H9 (cell line): ENCODE results near the gene OARD1. TPM values are rescaled to one million over a fixed set of nuclear protein-coding genes. Genes with fewer than 3 reads are reported as not detected.

Source experiments
- DNase-seq: peaks from one replicate; pipeline ENCODE4 v3.0.0-alpha.2; 2017
- H2AFZ ChIP-seq: one replicate; pipeline ENCODE4 v1.6.1; 2013; ENCODE audit warnings: mild to moderate bottlenecking, low read length, control low read depth, moderate library complexity
- H2AK5ac ChIP-seq: 2 replicates; pipeline ENCODE4 v1.6.1; 2013; ENCODE audit warnings: low read length, control low read depth, mixed read lengths; ENCODE audit not compliant: insufficient read length
- H2BK120ac ChIP-seq: one replicate; pipeline ENCODE4 v1.6.1; 2013; ENCODE audit warnings: low read depth, mild to moderate bottlenecking, low read length, control low read depth, inconsistent platforms; ENCODE audit not compliant: poor library complexity, severe bottlenecking
- H2BK12ac ChIP-seq: 2 replicates; pipeline ENCODE4 v1.6.1; 2013; ENCODE audit warnings: low read length, control low read depth, mixed read lengths, low read depth; ENCODE audit not compliant: insufficient read length
- H2BK15ac ChIP-seq: 2 replicates; pipeline ENCODE4 v1.6.1; 2013; ENCODE audit warnings: low read depth, low read length, control low read depth
- H2BK20ac ChIP-seq: one replicate; pipeline ENCODE4 v1.6.1; 2013; ENCODE audit warnings: low read depth, mild to moderate bottlenecking, low read length, control low read depth, inconsistent platforms; ENCODE audit not compliant: poor library complexity, severe bottlenecking
- H2BK5ac ChIP-seq: 2 replicates; pipeline ENCODE4 v1.6.1; 2013; ENCODE audit warnings: low read length, control low read depth, mixed read lengths; ENCODE audit not compliant: insufficient read length
- H3K14ac ChIP-seq: 2 replicates; pipeline ENCODE4 v1.6.1; 2013; ENCODE audit warnings: low read length, control low read depth; ENCODE audit not compliant: insufficient read depth
- H3K18ac ChIP-seq: 2 replicates; pipeline ENCODE4 v1.6.1; 2013; ENCODE audit warnings: low read depth, mild to moderate bottlenecking, mixed read lengths, low read length, control low read depth; ENCODE audit not compliant: insufficient read length
- H3K23ac ChIP-seq: 2 replicates; pipeline ENCODE4 v1.6.1; 2013; ENCODE audit warnings: low read length, control low read depth, mixed read lengths, low read depth; ENCODE audit not compliant: insufficient read length
- H3K23me2 ChIP-seq: 2 replicates; pipeline ENCODE4 v1.6.1; 2013; ENCODE audit warnings: low read depth, mild to moderate bottlenecking, mixed read lengths, low read length, control low read depth; ENCODE audit not compliant: insufficient read length, poor library complexity, severe bottlenecking
- H3K27ac ChIP-seq: 2 replicates; pipeline ENCODE4 v1.5.1; 2013; ENCODE audit warnings: low read length, control low read depth, mixed read lengths, low read depth; ENCODE audit not compliant: insufficient read length
- H3K27me3 ChIP-seq: 2 replicates; pipeline ENCODE4 v1.6.1; 2013; ENCODE audit warnings: low read length, control low read depth, inconsistent platforms; ENCODE audit not compliant: insufficient read depth
- H3K4ac ChIP-seq: 2 replicates; pipeline ENCODE4 v1.6.1; 2013; ENCODE audit warnings: low read depth, mild to moderate bottlenecking, control low read depth, inconsistent platforms, low read length, moderate library complexity
- H3K4me1 ChIP-seq: 2 replicates; pipeline ENCODE4 v1.6.1; 2013; ENCODE audit warnings: low read length, control low read depth, inconsistent platforms; ENCODE audit not compliant: insufficient read depth
- H3K4me2 ChIP-seq: 2 replicates; pipeline ENCODE4 v1.6.1; 2013; ENCODE audit warnings: low read length, control low read depth, mixed read lengths; ENCODE audit not compliant: insufficient read length, insufficient read depth
- H3K56ac ChIP-seq: 2 replicates; pipeline ENCODE4 v1.6.1; 2013; ENCODE audit warnings: low read depth, mild to moderate bottlenecking, mixed read lengths, low read length, control low read depth; ENCODE audit not compliant: insufficient read length
- H3K79me1 ChIP-seq: 2 replicates; pipeline ENCODE4 v1.6.1; 2013; ENCODE audit warnings: low read depth, mild to moderate bottlenecking, moderate library complexity, low read length, control low read depth, inconsistent platforms; ENCODE audit not compliant: insufficient read depth, poor library complexity, severe bottlenecking
- H3K79me2 ChIP-seq: 2 replicates; pipeline ENCODE4 v1.6.1; 2013; ENCODE audit warnings: low read length, control low read depth, inconsistent platforms; ENCODE audit not compliant: insufficient read depth
- H3K9ac ChIP-seq: 2 replicates; pipeline ENCODE4 v1.6.1; 2013; ENCODE audit warnings: low read length, control low read depth, mixed read lengths; ENCODE audit not compliant: insufficient read length; ENCODE audit errors: extremely low read depth
- H3K9me3 ChIP-seq: one replicate; pipeline ENCODE4 v1.6.1; 2013; ENCODE audit warnings: low read depth, low read length, inconsistent platforms; ENCODE audit not compliant: control insufficient read depth
- H3T11ph ChIP-seq: one replicate; pipeline ENCODE4 v1.6.1; 2013; ENCODE audit warnings: mild to moderate bottlenecking, low read length, control low read depth, inconsistent platforms
- H4K20me1 ChIP-seq: one replicate; pipeline ENCODE4 v1.6.1; 2013; ENCODE audit not compliant: control insufficient read depth, insufficient read length, insufficient read depth
- H4K5ac ChIP-seq: 2 replicates; pipeline ENCODE4 v1.6.1; 2013; ENCODE audit warnings: low read depth, mild to moderate bottlenecking, mixed read lengths, low read length, control low read depth; ENCODE audit not compliant: insufficient read length
- H4K8ac ChIP-seq: replicated peaks from 2 replicates; pipeline ENCODE4 v1.6.1; 2013; ENCODE audit warnings: low read length, control low read depth, mixed read lengths, low read depth; ENCODE audit not compliant: insufficient read length
- H4K91ac ChIP-seq: 2 replicates; pipeline ENCODE4 v1.6.1; 2013; ENCODE audit warnings: low read depth, mild to moderate bottlenecking, moderate library complexity, mixed read lengths, low read length, control low read depth; ENCODE audit not compliant: insufficient read length
- H3K27ac Mint-ChIP-seq, 3 experiments: 2 replicates in 2 of 3; 3 replicates in 1 of 3; pipeline ENCODE4 v1.8.0; 2020 to 2021; ENCODE audit warnings: mixed read lengths in 3 of 3, mild to moderate bottlenecking in 1 of 3, moderate library complexity in 1 of 3
- H3K27me3 Mint-ChIP-seq: 2 replicates; pipeline ENCODE4 v1.8.0; 2021; ENCODE audit warnings: low read depth, mild to moderate bottlenecking, moderate library complexity, mixed read lengths
- H3K36me3 Mint-ChIP-seq, 3 experiments: 2 replicates in 2 of 3; 3 replicates in 1 of 3; pipeline ENCODE4 v1.8.0; 2020 to 2021; ENCODE audit warnings: low read depth in 3 of 3, mixed read lengths in 3 of 3; ENCODE audit not compliant: insufficient read depth in 1 of 3
- H3K4me1 Mint-ChIP-seq, 2 experiments: 2 replicates each; pipeline ENCODE4 v1.8.0; 2020; ENCODE audit warnings: mixed read lengths in 2 of 2
- H3K4me3 Mint-ChIP-seq, 2 experiments: 2 replicates in 1 of 2; 3 replicates in 1 of 2; pipeline ENCODE4 v1.8.0; 2020 to 2021; ENCODE audit warnings: mild to moderate bottlenecking in 2 of 2, mixed read lengths in 2 of 2, moderate library complexity in 1 of 2
- H3K9me3 Mint-ChIP-seq, 2 experiments: 2 replicates in 1 of 2; 3 replicates in 1 of 2; pipeline ENCODE4 v1.8.0; 2020; ENCODE audit warnings: mild to moderate bottlenecking in 2 of 2, mixed read lengths in 2 of 2, moderate library complexity in 1 of 2
- CTCF ChIP-seq: fragments of 200-600 bp; sonication (generic); conservative IDR thresholded peaks from 3 replicates; pipeline ENCODE4 v1.8.0; 2021; ENCODE audit warnings: antibody characterized with exemption, mild to moderate bottlenecking
- total RNA-seq: library from RNA; stranded (reverse); gene quantifications from 2 replicates; pipeline ENCODE4 v1.2.1, GENCODE V29; 2021

The OARD1 gene
- total RNA-seq, 1 experiment from 2014 or later = 36.6 TPM

DNA sequence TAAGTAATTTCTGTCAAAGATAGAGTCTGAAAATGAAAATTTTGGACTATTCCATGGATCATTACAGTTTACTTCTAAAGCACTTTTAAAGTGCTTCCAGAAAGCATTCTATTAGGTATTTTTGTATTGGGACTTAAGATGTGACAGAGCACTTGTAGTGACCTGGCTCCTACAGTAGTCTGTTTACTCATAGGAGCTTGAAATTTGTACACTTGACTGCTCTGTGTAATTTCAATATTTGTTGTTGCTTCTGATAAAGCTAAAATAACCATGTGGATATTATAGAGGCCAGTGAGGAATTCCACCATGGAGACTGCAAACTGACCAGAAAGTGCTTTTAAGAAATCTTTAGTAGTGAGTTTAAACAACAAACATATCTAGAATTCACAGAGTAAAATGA lies 10.9 kb upstream of the OARD1 start:
- H3K27me3 Mint-ChIP-seq = no peaks in the 10 kb centered on the region
- peaks cover 6% of the 10 kb centered on the region; the same call in 1 of the 2 replicates for H3K79me2 ChIP-seq
- H4K20me1 ChIP-seq = peaks cover 2% of the 10 kb centered on the region

More for the DNA sequence above, 10.9 kb upstream of the OARD1 start:
- Histone ChIP-seq H4K91ac (no peak overlapping the region), H2BK15ac (no peak overlapping the region), H3K14ac (no peak overlapping the region), H2AFZ (no peak overlapping the region), H3K27me3 (no peaks in the 10 kb centered on the region), H2BK5ac (no peak overlapping the region), H2BK12ac (no peak overlapping the region), H3K9ac (no peak overlapping the region), H3K4ac (no peak overlapping the region), H3K23me2 (no peaks in the 10 kb centered on the region), H3K4me2 (no peak overlapping the region), H3K23ac (no peak overlapping the region), H2BK120ac (no peak overlapping the region), H2BK20ac (no peak overlapping the region), H3K9me3 (no peaks in the 10 kb centered on the region), H2AK5ac (no peak overlapping the region), H4K8ac (no peak overlapping the region), H3T11ph (no peak overlapping the region), H3K56ac (no peak overlapping the region), H3K27ac (no peak overlapping the region), H3K18ac (no peak overlapping the region), H3K79me1 (peaks cover 7% of the 10 kb centered on the region), H4K5ac (no peak overlapping the region), H3K4me1 (no peaks in the 10 kb centered on the region)
- TF ChIP-seq CTCF = no peak
- Mint-ChIP-seq H3K9me3 (no peaks in the 10 kb centered on the region), H3K36me3 (peaks cover 32 to 89% (median 82%) of the 10 kb centered on the region in 3 experiments; a peak in 6 of 7 replicates), H3K4me1 (peaks cover 2 to 8% of the 10 kb centered on the region in 2 experiments; a peak in 2 of 4 replicates), H3K4me3 (no peak overlapping the region), H3K27ac (no peak overlapping the region)
- no peak for DNase-seq
